ENCODE measurements around the gene PUDP.
"Not testable (repeated sequence)": the region's sequence is repeated elsewhere in the genome, so short reads cannot be mapped to it uniquely, and the experiment has no call there.

Gene PUDP

GRCh38 chrX:7109838-7110793 is 37.8 kb downstream of the PUDP start:
- DNase-seq (ENCODE audit: low read depth in 3 of 3) = no peak

- no peak for DNase-seq (ENCODE audit: low read depth in 3 of 3)
Observed at GRCh38 chrX:7109049-7109531, 38.9 kb downstream of the PUDP start.

GRCh38 chrX:7108030-7108429 is 39.9 kb downstream of the PUDP start:
- no peak for DNase-seq (ENCODE audit: low read depth in 3 of 3)

- no peak for DNase-seq (ENCODE audit: low read depth in 3 of 3)
Observed at GRCh38 chrX:7106649-7107048, 41.3 kb downstream of the PUDP start.

- no peak for DNase-seq (ENCODE audit: low read depth in 3 of 3)
Observed at GRCh38 chrX:7102119-7102518, 45.8 kb downstream of the PUDP start.

- no peak for DNase-seq (ENCODE audit: low read depth in 3 of 3)
Observed at GRCh38 chrX:7100022-7100421, 47.9 kb downstream of the PUDP start.

GRCh38 chrX:7095657-7096056 is 52.3 kb downstream of the PUDP start:
- DNase-seq (ENCODE audit: low read depth in 3 of 3) = not testable (repeated sequence)

GRCh38 chrX:7093305-7093704 is 54.6 kb downstream of the PUDP start:
- DNase-seq (ENCODE audit: low read depth in 3 of 3) = no peak

GRCh38 chrX:7092543-7092942 is 55.4 kb downstream of the PUDP start:
- DNase-seq (ENCODE audit: low read depth in 3 of 3) = no peak

- no peak for DNase-seq (ENCODE audit: low read depth in 3 of 3)
Observed at GRCh38 chrX:7091923-7092322, 56.0 kb downstream of the PUDP start.

GRCh38 chrX:7090641-7091040 is 57.3 kb downstream of the PUDP start:
- no peak for DNase-seq (ENCODE audit: low read depth in 3 of 3)

- peak in 1 of 3 donors; percentile 18 for DNase-seq (ENCODE audit: low read depth in 3 of 3)
Observed at GRCh38 chrX:7088968-7089615, 58.9 kb downstream of the PUDP start.

GRCh38 chrX:7086384-7086783 is 61.6 kb downstream of the PUDP start:
- DNase-seq (ENCODE audit: low read depth in 3 of 3) = no peak

GRCh38 chrX:7085879-7086278 is 62.1 kb downstream of the PUDP start:
- DNase-seq (ENCODE audit: low read depth in 3 of 3) = no peak

GRCh38 chrX:7084841-7085240 is 63.1 kb downstream of the PUDP start:
- DNase-seq (ENCODE audit: low read depth in 3 of 3) = no peak

GRCh38 chrX:7083468-7084396 is 64.2 kb downstream of the PUDP start:
- peak; percentile 19 to 40 (median 33) for DNase-seq (ENCODE audit: low read depth in 3 of 3)

- no peak for DNase-seq (ENCODE audit: low read depth in 3 of 3)
Observed at GRCh38 chrX:7083021-7083420, 64.9 kb downstream of the PUDP start.

GRCh38 chrX:7082556-7082955 is 65.4 kb downstream of the PUDP start:
- DNase-seq (ENCODE audit: low read depth in 3 of 3) = no peak

GRCh38 chrX:7077241-7078230 is 70.4 kb downstream of the PUDP start:
- no peak for DNase-seq (ENCODE audit: low read depth in 3 of 3)

- DNase-seq (ENCODE audit: low read depth in 3 of 3) = no peak
Observed at GRCh38 chrX:7076245-7076661, 71.7 kb downstream of the PUDP start.

GRCh38 chrX:7074908-7075204 is 73.1 kb downstream of the PUDP start:
- DNase-seq (ENCODE audit: low read depth in 3 of 3) = no peak
